ENCODE results near the gene VSIG2.

Gene VSIG2

DNA sequence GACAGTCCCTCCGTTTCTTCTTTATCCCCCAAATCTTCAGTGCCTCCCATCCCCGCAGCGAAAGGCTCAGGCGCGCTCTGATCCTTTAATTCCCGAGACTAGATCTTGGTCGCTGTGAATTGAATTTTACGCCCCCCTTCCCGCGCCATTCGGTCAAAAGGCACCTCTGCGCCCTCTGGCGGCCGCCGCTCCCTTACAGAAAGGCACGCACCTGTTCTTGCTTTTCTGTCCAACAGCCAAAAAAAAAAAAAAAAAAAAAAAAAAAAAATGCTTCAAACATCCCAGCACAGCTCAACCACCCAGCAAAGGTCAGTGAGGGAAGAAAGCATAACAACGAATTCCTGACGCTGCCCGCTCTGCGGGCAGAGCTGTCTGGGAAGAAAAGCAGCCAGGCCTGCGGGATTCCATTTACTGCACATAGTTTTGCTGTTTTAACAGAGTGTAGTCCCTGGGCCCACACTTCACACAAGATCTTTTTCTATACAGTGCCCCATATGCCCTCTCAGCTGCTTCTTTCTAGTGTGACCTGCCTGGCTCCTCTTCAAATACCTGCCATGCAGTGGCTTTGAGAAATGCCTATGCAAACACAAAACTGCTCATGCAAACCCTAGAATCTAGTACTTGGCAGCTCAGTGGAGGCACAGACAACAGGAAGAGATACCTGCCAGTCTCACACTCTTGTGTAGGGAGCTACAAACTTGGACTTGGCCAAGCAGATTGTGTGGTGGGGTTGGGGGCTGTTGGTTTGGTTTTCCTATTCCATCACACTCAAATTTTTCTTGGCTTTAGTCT lies 11.3 kb upstream of the VSIG2 start:
- H3K4me3 ChIP-seq (ENCODE audit: low read depth, low read length): peak overlapping the region; percentile 32
- TF ChIP-seq, protein P1, sequence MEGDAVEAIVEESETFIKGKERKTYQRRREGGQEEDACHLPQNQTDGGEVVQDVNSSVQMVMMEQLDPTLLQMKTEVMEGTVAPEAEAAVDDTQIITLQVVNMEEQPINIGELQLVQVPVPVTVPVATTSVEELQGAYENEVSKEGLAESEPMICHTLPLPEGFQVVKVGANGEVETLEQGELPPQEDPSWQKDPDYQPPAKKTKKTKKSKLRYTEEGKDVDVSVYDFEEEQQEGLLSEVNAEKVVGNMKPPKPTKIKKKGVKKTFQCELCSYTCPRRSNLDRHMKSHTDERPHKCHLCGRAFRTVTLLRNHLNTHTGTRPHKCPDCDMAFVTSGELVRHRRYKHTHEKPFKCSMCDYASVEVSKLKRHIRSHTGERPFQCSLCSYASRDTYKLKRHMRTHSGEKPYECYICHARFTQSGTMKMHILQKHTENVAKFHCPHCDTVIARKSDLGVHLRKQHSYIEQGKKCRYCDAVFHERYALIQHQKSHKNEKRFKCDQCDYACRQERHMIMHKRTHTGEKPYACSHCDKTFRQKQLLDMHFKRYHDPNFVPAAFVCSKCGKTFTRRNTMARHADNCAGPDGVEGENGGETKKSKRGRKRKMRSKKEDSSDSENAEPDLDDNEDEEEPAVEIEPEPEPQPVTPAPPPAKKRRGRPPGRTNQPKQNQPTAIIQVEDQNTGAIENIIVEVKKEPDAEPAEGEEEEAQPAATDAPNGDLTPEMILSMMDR (IDR thresholded peaks at IDR 0.05; ENCODE audit: low read depth, low read length): peak; percentile 85
- in situ Hi-C loops (cut with HindIII; ENCODE audit: low sequenced_read_pairs): no loop called here
- DNase-seq (ENCODE audit: low read depth, low spot score): peak; percentile 75

DNA sequence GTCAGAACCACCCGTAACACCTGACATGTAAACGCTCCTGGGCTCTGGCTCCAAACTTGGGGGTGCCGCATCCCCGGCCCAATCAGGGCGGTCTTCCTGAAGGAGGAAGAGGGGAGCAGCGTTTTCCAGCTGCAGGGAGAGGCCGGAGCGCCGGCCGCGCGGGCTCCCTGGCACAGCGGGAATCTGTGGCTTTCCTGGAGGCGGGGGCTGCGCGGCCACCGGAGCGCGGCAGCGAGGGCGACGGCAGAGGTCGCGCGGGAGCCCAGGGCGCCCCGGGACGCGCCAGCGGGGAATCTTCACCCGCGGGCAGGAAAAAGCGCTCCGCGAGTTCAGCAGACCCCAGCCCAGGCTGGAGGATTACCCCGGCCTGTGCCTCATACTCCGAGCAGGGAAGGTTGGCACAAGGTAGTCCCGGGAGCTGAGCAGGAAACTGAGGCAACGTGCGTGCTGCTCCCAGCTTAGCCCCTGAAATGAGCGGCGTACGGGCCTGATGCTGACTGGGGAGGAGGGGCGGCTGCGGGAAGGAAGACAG lies 10.6 kb upstream of the VSIG2 start:
- TF ChIP-seq, protein P1 (IDR thresholded peaks at IDR 0.05; ENCODE audit: low read depth, low read length): no peak
- DNase-seq (ENCODE audit: low read depth, low spot score): no peak
- peak overlapping the region; percentile 32 for H3K4me3 ChIP-seq (ENCODE audit: low read depth, low read length)
- in situ Hi-C loops (cut with HindIII; ENCODE audit: low sequenced_read_pairs): no loop called here

GRCh38 chr11:124762105-124762623 lies 10.1 kb upstream of the VSIG2 start, which contains the start of gene ESAM:
TSS of gene ESAM (minus strand) at chr11:124762290. CDS start at chr11:124762154, 136 bp downstream.
- in situ Hi-C loops (cut with HindIII; ENCODE audit: low sequenced_read_pairs): no loop called here
- DNase-seq (ENCODE audit: low read depth, low spot score): no peak
- H3K4me3 ChIP-seq (ENCODE audit: low read depth, low read length): peak within 1 kb of the TSS; percentile 32
- TF ChIP-seq, protein P1 (IDR thresholded peaks at IDR 0.05; ENCODE audit: low read depth, low read length): no peak

- DNase-seq (ENCODE audit: low read depth, low spot score): no peak
- TF ChIP-seq, protein P1 (IDR thresholded peaks at IDR 0.05; ENCODE audit: low read depth, low read length): no peak
- no peak overlapping the region for H3K4me3 ChIP-seq (ENCODE audit: low read depth, low read length)
- in situ Hi-C loops (cut with HindIII; ENCODE audit: low sequenced_read_pairs): no loop called here
These were observed 9.4 kb upstream of the VSIG2 start for GRCh38 chr11:124761301-124762104.

GRCh38 chr11:124760806-124761205 lies 8.8 kb upstream of the VSIG2 start:
- TF ChIP-seq, protein P1 (IDR thresholded peaks at IDR 0.05; ENCODE audit: low read depth, low read length): no peak

GRCh38 chr11:124760205-124760652 lies 8.2 kb upstream of the VSIG2 start:
- DNase-seq (ENCODE audit: low read depth, low spot score): no peak
- in situ Hi-C loops (cut with HindIII; ENCODE audit: low sequenced_read_pairs): no loop called here

More at GRCh38 chr11:124760806-124761205, 8.8 kb upstream of the VSIG2 start:
- in situ Hi-C loops (cut with HindIII; ENCODE audit: low sequenced_read_pairs): no loop called here
- DNase-seq (ENCODE audit: low read depth, low spot score): no peak
- H3K4me3 ChIP-seq (ENCODE audit: low read depth, low read length): no peak overlapping the region

More at GRCh38 chr11:124760205-124760652, 8.2 kb upstream of the VSIG2 start:
- TF ChIP-seq, protein P1 (IDR thresholded peaks at IDR 0.05; ENCODE audit: low read depth, low read length): no peak
- H3K4me3 ChIP-seq (ENCODE audit: low read depth, low read length): no peak overlapping the region

Measured in astrocyte of the spinal cord (primary cell).